Activated CD8-positive, alpha-beta memory T cell treated with anti-CD3 and anti-CD28 coated beads, Interleukin-2, amount 50 U/mL, for 24 hours (primary cell): ENCODE results near the gene GNAT1.
"Not testable (repeated sequence)": the region's sequence is repeated elsewhere in the genome, so short reads cannot be mapped to it uniquely, and the experiment has no call there.

ENCODE experiments used
- DNase-seq: peaks from one replicate; pipeline ENCODE4 v3.0.0-alpha.2; 2020; ENCODE audit errors: extremely low read depth

The GNAT1 gene

GRCh38 chr3:50241163-50241562 is 49.8 kb downstream of the GNAT1 start:
- no peak for DNase-seq

DNA sequence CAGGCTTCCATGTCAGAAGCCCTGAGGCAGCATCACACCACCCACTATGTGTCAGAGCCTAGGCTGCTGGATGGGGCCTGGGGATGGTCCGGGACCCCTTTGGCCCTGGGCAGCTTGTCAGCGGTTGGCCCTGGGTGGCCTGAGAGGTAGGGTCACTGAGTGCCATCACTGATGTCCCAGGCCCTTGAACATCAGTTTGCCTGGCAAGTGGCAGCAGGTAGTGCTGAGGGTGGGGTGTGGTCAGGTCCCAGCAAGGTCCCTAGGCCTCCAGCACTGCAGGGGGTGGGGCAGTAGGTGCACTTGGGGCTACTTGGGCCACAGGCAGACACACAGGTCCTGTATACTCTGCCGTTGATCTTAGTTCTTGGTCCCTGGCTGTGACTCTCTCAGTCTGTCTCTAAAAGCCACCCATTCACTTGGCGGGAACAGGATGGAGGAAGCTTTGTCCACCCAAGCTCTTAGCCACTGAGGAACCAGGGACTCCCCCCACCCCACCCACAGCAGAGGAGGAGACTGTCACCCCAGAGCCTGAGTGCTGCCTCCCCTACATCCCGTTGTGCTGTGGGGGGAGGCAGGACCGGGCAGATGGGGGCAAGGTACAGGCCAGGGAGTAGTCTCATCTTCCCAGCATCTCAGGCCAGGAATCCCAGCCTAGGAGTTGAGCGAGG is 50.4 kb downstream of the GNAT1 start:
- no peak for DNase-seq

- no peak for DNase-seq
Observed at GRCh38 chr3:50242381-50242770, 51.0 kb downstream of the GNAT1 start.

- no peak for DNase-seq
Observed at GRCh38 chr3:50242851-50243542, 51.6 kb downstream of the GNAT1 start.

GRCh38 chr3:50243543-50243895 is 52.1 kb downstream of the GNAT1 start:
- no peak for DNase-seq

DNA sequence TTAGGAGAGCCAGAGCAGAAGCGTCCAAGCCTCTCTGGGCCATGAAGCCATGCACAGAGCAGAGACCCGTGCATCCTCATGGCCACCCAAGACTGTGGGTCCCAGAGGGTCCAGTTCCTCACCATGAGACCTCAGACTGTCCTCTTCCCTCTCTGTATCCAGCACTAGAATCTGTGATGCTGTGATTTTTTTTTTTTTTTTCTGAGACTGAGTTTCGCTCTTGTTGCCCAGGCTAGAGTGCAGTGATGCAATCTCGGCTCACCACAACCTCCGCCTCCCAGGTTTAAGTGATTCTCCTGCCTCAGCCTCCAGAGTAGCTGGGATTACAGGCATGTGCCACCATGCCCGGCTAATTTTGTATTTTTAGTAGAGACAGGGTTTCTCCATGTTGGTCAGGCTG is 53.4 kb downstream of the GNAT1 start:
- DNase-seq, result not testable (repeated sequence)

- DNase-seq, result no peak
Observed at GRCh38 chr3:50245251-50245745, 53.9 kb downstream of the GNAT1 start.

DNA sequence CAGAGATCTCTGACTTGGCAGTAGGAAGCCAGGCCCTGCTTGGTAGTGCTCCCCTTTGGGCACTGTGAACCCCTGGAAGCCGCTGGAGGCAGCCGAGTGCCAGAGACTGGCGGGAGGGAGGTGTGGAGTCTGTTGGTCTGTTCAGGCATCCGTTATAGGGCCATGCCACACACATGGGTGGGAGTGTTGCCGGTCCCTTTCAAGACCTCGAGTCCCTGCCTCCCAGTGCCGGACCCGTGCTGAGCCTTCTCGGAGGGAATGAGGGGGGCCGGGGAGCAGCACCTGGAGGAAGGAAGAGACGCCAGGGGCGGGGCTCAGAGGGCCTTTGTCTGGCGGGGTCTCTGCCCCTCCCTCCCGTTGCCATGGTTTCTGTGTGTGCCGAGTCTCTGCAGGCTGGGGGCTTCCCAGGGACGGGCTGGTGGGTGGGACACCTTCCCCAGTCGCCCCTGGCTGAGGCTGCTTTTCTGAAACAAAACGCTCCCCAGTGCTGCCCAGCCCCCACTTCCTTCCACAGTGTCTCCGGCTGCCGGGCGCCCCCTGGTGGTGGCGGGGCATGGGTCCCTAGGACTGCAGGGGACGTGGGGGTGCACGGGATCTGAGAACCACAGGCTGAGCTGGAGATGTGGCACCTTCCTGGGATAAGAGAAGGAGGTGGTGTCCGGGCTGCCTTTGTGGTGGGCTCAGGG is 54.6 kb downstream of the GNAT1 start:
- DNase-seq, result peak; percentile 83

DNA sequence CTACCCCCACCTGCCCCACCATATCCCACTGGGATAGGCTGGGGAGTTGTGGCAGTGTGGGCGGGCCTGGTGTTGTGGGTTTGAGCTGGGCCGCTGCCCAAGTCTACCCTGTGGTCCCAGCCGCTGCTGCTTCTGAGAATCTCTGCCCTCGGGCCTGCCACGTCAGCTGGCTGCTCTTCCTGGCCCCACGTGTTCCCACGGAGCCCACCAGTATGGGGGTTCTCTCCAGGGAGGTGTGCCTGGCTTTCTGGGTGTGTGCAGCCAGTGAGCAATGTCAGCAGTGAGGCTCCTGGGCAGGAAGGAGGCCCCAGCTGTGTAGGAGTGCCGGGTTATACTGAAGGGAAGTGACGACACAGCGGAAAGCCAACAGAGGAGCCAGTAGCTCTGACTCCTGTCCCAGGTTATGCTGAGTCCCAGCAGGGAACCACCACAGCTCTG is 55.1 kb downstream of the GNAT1 start:
- peak; percentile 81 for DNase-seq
